Thyroid gland (tissue), 4 donors: Measurements from ENCODE around the gene HLF. TPM values are rescaled to one million over a fixed set of nuclear protein-coding genes. Genes with fewer than 3 reads are reported as not detected.

Experiments
- DNase-seq, 2 donors: peaks; one replicate each; pipeline ENCODE4 v3.0.0-alpha.2; 2019
- H3K27ac ChIP-seq, 3 donors: fragments of 200-600 bp; sonication (generic); 1 replicate in 2 of 3; 2 replicates in 1 of 3; pipeline ENCODE4 v1.5.1; 2016 to 2019; ENCODE audit warnings: mild to moderate bottlenecking in 1 of 3, moderate library complexity in 1 of 3
- H3K27me3 ChIP-seq: fragments of 200-600 bp; sonication (generic); one replicate; pipeline ENCODE4 v1.5.1; 2019
- H3K36me3 ChIP-seq, 2 donors: fragments of 200-600 bp; sonication (generic); one replicate each; pipeline ENCODE4 v1.5.1; 2016 to 2019
- H3K4me1 ChIP-seq, 2 donors: fragments of 200-600 bp; sonication (generic); one replicate each; pipeline ENCODE4 v1.5.1; 2017 to 2019
- H3K4me3 ChIP-seq, 3 donors: fragments of 200-600 bp; sonication (generic); replicated peaks in 1 of 3; 1 replicate in 2 of 3; 2 replicates in 1 of 3; pipeline ENCODE4 v1.5.1; 2016; ENCODE audit warnings: mild to moderate bottlenecking in 1 of 3
- H3K9me3 ChIP-seq: fragments of 200-600 bp; sonication (generic); one replicate; pipeline ENCODE4 v1.5.1; 2017
- CTCF ChIP-seq, 6 experiments: fragments of 200-600 bp in 3 of 6; fragments of 450-650 bp in 3 of 6; sonication (generic) in 3 of 6; IDR thresholded peaks; one replicate each; pipeline ENCODE4 v1.5.1; 2016 to 2019; ENCODE audit warnings: antibody characterized with exemption in 6 of 6, mild to moderate bottlenecking in 2 of 6, inconsistent platforms in 1 of 6, moderate library complexity in 1 of 6
- POLR2A ChIP-seq, 2 donors: fragments of 450-650 bp; IDR thresholded peaks; one replicate each; pipeline ENCODE4 v1.6.1; 2017; ENCODE audit warnings: antibody characterized with exemption in 2 of 2, mild to moderate bottlenecking in 2 of 2, moderate library complexity in 1 of 2
- WGBS, 2 donors: methylation state at CpG; one replicate each; pipeline ENCODE4 v1.1.5; 2017; 5-methylcytosine and 5-hydroxymethylcytosine counted together
- intact Hi-C: fragments of 100-400 bp; cut with DNase I; formaldehyde crosslinking; loops from one replicate; pipeline ENCODE4 v1.15.1; 2023
- total RNA-seq, 4 donors: library from RNA; depleted of rRNA; stranded (reverse); fragments of >200 nt; gene quantifications; one replicate each; pipeline ENCODE4 v1.2.3, GENCODE V29; 2016

The HLF gene
- total RNA-seq, 4 donors from 2014 or later: 39.4 to 54.1 (median 51.7) TPM

- intact Hi-C loops: no loop called here
- Histone ChIP-seq H3K27me3 (no peaks in the 10 kb centered on the region), H3K4me3 (peak overlapping the region; percentile 20 to 32 (median 30)), H3K36me3 (no peaks in the 10 kb centered on the region), H3K27ac (peak overlapping the region; percentile 68 to 80 (median 79)), H3K9me3 (no peaks in the 10 kb centered on the region), H3K4me1 (peaks cover 12 to 13% of the 10 kb centered on the region in 2 donors)
- peak; percentile 94 to 96 for DNase-seq
- TF ChIP-seq CTCF (IDR thresholded peaks at IDR 0.05) (peak in 1 of 6 experiments; percentile 12), POLR2A (IDR thresholded peaks at IDR 0.05) (peak in 1 of 2 donors; percentile 71)
- WGBS, 2 donors: 1 to 3% methylated on average over 23 to 33 of the region's 68 CpGs
These were observed 26.4 kb upstream of the HLF start for GRCh38 chr17:55238179-55238930.

- intact Hi-C loops: no loop called here
- peak; percentile 57 to 62 for DNase-seq
- 1 to 3% methylated on average over 4 of the region's 4 CpGs for WGBS, 2 donors
- Histone ChIP-seq H3K4me1 (peaks cover 12 to 13% of the 10 kb centered on the region in 2 donors), H3K27ac (peak overlapping the region in 2 of 3 donors; percentile 44 to 79), H3K36me3 (no peaks in the 10 kb centered on the region), H3K9me3 (no peaks in the 10 kb centered on the region), H3K4me3 (peak overlapping the region; percentile 20 to 32 (median 30)), H3K27me3 (no peaks in the 10 kb centered on the region)
- TF ChIP-seq CTCF (IDR thresholded peaks at IDR 0.05) (peak in 1 of 6 experiments; percentile 32), POLR2A (IDR thresholded peaks at IDR 0.05) (no peak)
These were observed 25.8 kb upstream of the HLF start for GRCh38 chr17:55238931-55239297.

GRCh38 chr17:55241097-55241496, 23.7 kb upstream of the HLF start:
- TF ChIP-seq POLR2A (IDR thresholded peaks at IDR 0.05): no peak
- no peak for TF ChIP-seq CTCF (IDR thresholded peaks at IDR 0.05)
- DNase-seq: no peak
- intact Hi-C loops: loop anchor here (10.0 kb wide), 1 partner anchor 54 kb away; no protein-coding TSS in a partner anchor
- Histone ChIP-seq H3K4me1 (peaks cover 12 to 13% of the 10 kb centered on the region in 2 donors), H3K27me3 (no peaks in the 10 kb centered on the region), H3K9me3 (no peaks in the 10 kb centered on the region), H3K36me3 (no peaks in the 10 kb centered on the region), H3K27ac (no peak overlapping the region), H3K4me3 (no peak overlapping the region)
- WGBS, 2 donors: 83 to 87% methylated on average over 2 of the region's 2 CpGs

GRCh38 chr17:55242476-55242875, 22.3 kb upstream of the HLF start:
- no peak overlapping the region for H3K27ac ChIP-seq
- WGBS, 2 donors: 74 to 78% methylated on average over 2 of the region's 2 CpGs
- H3K27me3 ChIP-seq: no peaks in the 10 kb centered on the region
- no peak for TF ChIP-seq POLR2A (IDR thresholded peaks at IDR 0.05)
- TF ChIP-seq CTCF (IDR thresholded peaks at IDR 0.05): no peak
- intact Hi-C loops: loop anchor here (10.0 kb wide), 1 partner anchor 52 kb away; no protein-coding TSS in a partner anchor
- H3K36me3 ChIP-seq: no peaks in the 10 kb centered on the region
- peaks cover 10% of the 10 kb centered on the region in 2 donors for H3K4me1 ChIP-seq
- no peaks in the 10 kb centered on the region for H3K9me3 ChIP-seq
- H3K4me3 ChIP-seq: no peak overlapping the region
- no peak for DNase-seq

GRCh38 chr17:55245986-55246385, 18.8 kb upstream of the HLF start:
- H3K27me3 ChIP-seq: no peaks in the 10 kb centered on the region
- H3K27ac ChIP-seq: no peak overlapping the region
- intact Hi-C loops: loop anchor here (10.0 kb wide), 1 partner anchor 49 kb away; no protein-coding TSS in a partner anchor
- H3K36me3 ChIP-seq: no peaks in the 10 kb centered on the region
- H3K9me3 ChIP-seq: no peaks in the 10 kb centered on the region
- no peak for DNase-seq
- WGBS, 2 donors: 70% methylated on average over 3 of the region's 3 CpGs
- no peak overlapping the region for H3K4me3 ChIP-seq
- no peak for TF ChIP-seq POLR2A (IDR thresholded peaks at IDR 0.05)
- no peak for TF ChIP-seq CTCF (IDR thresholded peaks at IDR 0.05)
- H3K4me1 ChIP-seq: no peaks in the 10 kb centered on the region
